Inferior parietal cortex (tissue), 1 donor: ENCODE results near the gene LPCAT1.
A peak's percentile ranks its signal among the peaks of the same experiment; 100 is the strongest.
"Not testable (repeated sequence)": the region's sequence is repeated elsewhere in the genome, so short reads cannot be mapped to it uniquely, and the experiment has no call there.

Experiments
- DNase-seq: peaks from one replicate; pipeline ENCODE4 v3.0.0-alpha.2; 2016; ENCODE audit errors: extremely low spot score

LPCAT1 gene

GRCh38 chr5:1523793-1524480 lies at the start of gene LPCAT1:
Gene LPCAT1 (minus strand): TSS chr5:1523960. CDS start chr5:1523844, 116 bp downstream.
- peak; percentile 59 for DNase-seq

- not testable (repeated sequence) for DNase-seq
These were observed 48.1 kb upstream of the LPCAT1 start for GRCh38 chr5:1571875-1572274.

GRCh38 chr5:1570975-1571374 lies 47.2 kb upstream of the LPCAT1 start:
- no peak for DNase-seq

- no peak for DNase-seq
These were observed 44.6 kb upstream of the LPCAT1 start for GRCh38 chr5:1568201-1568979.

- DNase-seq, result not testable (repeated sequence)
These were observed 43.9 kb upstream of the LPCAT1 start for GRCh38 chr5:1567527-1568200.

GRCh38 chr5:1565737-1566734 lies 42.3 kb upstream of the LPCAT1 start:
- no peak for DNase-seq

GRCh38 chr5:1564824-1565736 lies 41.3 kb upstream of the LPCAT1 start:
- no peak for DNase-seq

GRCh38 chr5:1564182-1564748 lies 40.5 kb upstream of the LPCAT1 start:
- no peak for DNase-seq

- DNase-seq, result no peak
These were observed 39.9 kb upstream of the LPCAT1 start for GRCh38 chr5:1563617-1564181.

GRCh38 chr5:1563051-1563461 lies 39.3 kb upstream of the LPCAT1 start:
- no peak for DNase-seq

- no peak for DNase-seq
These were observed 38.8 kb upstream of the LPCAT1 start for GRCh38 chr5:1562599-1562998.

GRCh38 chr5:1561402-1561929 lies 37.7 kb upstream of the LPCAT1 start:
- DNase-seq, result no peak

GRCh38 chr5:1560499-1560898 lies 36.7 kb upstream of the LPCAT1 start:
- not testable (repeated sequence) for DNase-seq

- no peak for DNase-seq
These were observed 35.2 kb upstream of the LPCAT1 start for GRCh38 chr5:1558944-1559343.

GRCh38 chr5:1557114-1557873 lies 33.5 kb upstream of the LPCAT1 start:
- DNase-seq, result no peak

GRCh38 chr5:1555808-1556731 lies 32.3 kb upstream of the LPCAT1 start:
- DNase-seq, result no peak

- DNase-seq, result no peak
These were observed 31.4 kb upstream of the LPCAT1 start for GRCh38 chr5:1555011-1555807.
